Liver (tissue), 9 donors: Measurements from ENCODE around the gene KMT2D. TPM values are rescaled to one million over a fixed set of nuclear protein-coding genes. Genes with fewer than 3 reads are reported as not detected.

Experiments used
- DNase-seq: peaks from one replicate; pipeline ENCODE4 v3.0.0-alpha.2; 2017; ENCODE audit warnings: low spot score
- H3K27ac ChIP-seq, 2 donors: one replicate each; pipeline ENCODE4 v1.7.0; 2013; ENCODE audit warnings: inconsistent platforms in 2 of 2, low read length in 2 of 2, control low read depth in 1 of 2, low read depth in 1 of 2, mild to moderate bottlenecking in 1 of 2
- H3K27me3 ChIP-seq, 4 donors: one replicate each; pipeline versions ENCODE4 v1.6.1 to v1.7.0; 2013; ENCODE audit warnings: low read length in 3 of 4, inconsistent platforms in 1 of 4, mild to moderate bottlenecking in 1 of 4, moderate library complexity in 1 of 4; ENCODE audit not compliant: control insufficient read depth in 4 of 4, insufficient read depth in 4 of 4
- H3K36me3 ChIP-seq, 4 donors: one replicate each; pipeline versions ENCODE4 v1.6.1 to v1.7.0; 2013; ENCODE audit warnings: low read length in 3 of 4, mild to moderate bottlenecking in 3 of 4, low read depth in 1 of 4, moderate library complexity in 1 of 4; ENCODE audit not compliant: control insufficient read depth in 4 of 4, insufficient read depth in 3 of 4
- H3K4me1 ChIP-seq, 4 donors: one replicate each; pipeline versions ENCODE4 v1.6.1 to v1.7.0; 2013; ENCODE audit warnings: low read length in 3 of 4, mild to moderate bottlenecking in 3 of 4, moderate library complexity in 1 of 4; ENCODE audit not compliant: control insufficient read depth in 4 of 4, insufficient read depth in 4 of 4
- H3K4me3 ChIP-seq, 3 donors: one replicate each; pipeline versions ENCODE4 v1.6.1 to v1.7.0; 2013; ENCODE audit warnings: low read length in 3 of 3, control low read depth in 1 of 3, low read depth in 1 of 3, mild to moderate bottlenecking in 1 of 3
- H3K9ac ChIP-seq, 2 donors: one replicate each; pipeline ENCODE4 v1.7.0; 2013; ENCODE audit warnings: low read length in 2 of 2, mild to moderate bottlenecking in 2 of 2, moderate library complexity in 2 of 2, control low read depth in 1 of 2, low read depth in 1 of 2
- H3K9me3 ChIP-seq, 4 donors: one replicate each; pipeline versions ENCODE4 v1.6.1 to v1.7.0; 2013; ENCODE audit warnings: low read length in 3 of 4; ENCODE audit not compliant: control insufficient read depth in 4 of 4
- EGR1 ChIP-seq, 2 donors: IDR thresholded peaks; 2 replicates each; pipeline ENCODE4 v1.6.1; 2016 to 2018; ENCODE audit warnings: antibody characterized with exemption in 2 of 2, low read depth in 2 of 2
- FOXA1 ChIP-seq: IDR thresholded peaks from 2 replicates; pipeline ENCODE4 v1.6.1; 2016; ENCODE audit warnings: antibody characterized with exemption
- FOXA2 ChIP-seq: IDR thresholded peaks from 2 replicates; pipeline ENCODE4 v1.6.1; 2016; ENCODE audit warnings: antibody characterized with exemption
- GABPA ChIP-seq, 2 donors: IDR thresholded peaks in 1 of 2; conservative IDR thresholded peaks in 1 of 2; 2 replicates each; pipeline ENCODE4 v1.6.1; 2016; ENCODE audit warnings: antibody characterized with exemption in 2 of 2, mild to moderate bottlenecking in 1 of 2, moderate library complexity in 1 of 2
- HNF4A ChIP-seq, 2 donors: conservative IDR thresholded peaks; 2 replicates each; pipeline ENCODE4 v1.6.1; 2016; ENCODE audit warnings: antibody characterized with exemption in 2 of 2, mild to moderate bottlenecking in 2 of 2
- HNF4G ChIP-seq: IDR thresholded peaks from 2 replicates; pipeline ENCODE4 v1.6.1; 2016; ENCODE audit warnings: antibody characterized with exemption
- JUND ChIP-seq, 2 donors: IDR thresholded peaks; 2 replicates each; pipeline ENCODE4 v1.6.1; 2016; ENCODE audit warnings: antibody characterized with exemption in 2 of 2
- NR2F2 ChIP-seq: IDR thresholded peaks from 2 replicates; pipeline ENCODE4 v1.6.1; 2016; ENCODE audit warnings: antibody characterized with exemption
- RAD21 ChIP-seq, 2 donors: IDR thresholded peaks; 2 replicates each; pipeline ENCODE4 v1.6.1; 2016; ENCODE audit warnings: antibody characterized with exemption in 2 of 2, mild to moderate bottlenecking in 2 of 2
- RXRA ChIP-seq, 2 donors: IDR thresholded peaks; 2 replicates each; pipeline ENCODE4 v1.6.1; 2017 to 2018; ENCODE audit warnings: antibody characterized with exemption in 2 of 2, mild to moderate bottlenecking in 1 of 2
- SP1 ChIP-seq: IDR thresholded peaks from 2 replicates; pipeline ENCODE4 v1.6.1; 2018; ENCODE audit warnings: antibody characterized with exemption, mild to moderate bottlenecking
- TAF1 ChIP-seq: conservative IDR thresholded peaks from 2 replicates; pipeline ENCODE4 v1.6.1; 2016; ENCODE audit warnings: antibody characterized with exemption, mild to moderate bottlenecking
- YY1 ChIP-seq: IDR thresholded peaks from 2 replicates; pipeline ENCODE4 v1.6.1; 2016; ENCODE audit warnings: antibody characterized with exemption, mild to moderate bottlenecking
- WGBS: extraction: QIAGEN DNeasy Blood & Tissue Kit; methylation state at CpG from one replicate; pipeline ENCODE4 v1.1.7; 2013; 5-methylcytosine and 5-hydroxymethylcytosine counted together
- polyA plus RNA-seq, 2 donors: library from polyadenylated mRNA; stranded (reverse) in 1 of 2; unstranded in 1 of 2; fragments of 200-250 nt in 1 of 2; fragments of >200 nt in 1 of 2; fragmentation: Nextera tagmentation in 1 of 2; extraction: Ambion mirVana in 1 of 2; gene quantifications; one replicate each; pipeline versions ENCODE4 v1.2.1 to v1.2.3, GENCODE V29; 2013 to 2015
- total RNA-seq, 2 donors: library from RNA; depleted of rRNA; stranded (reverse); fragments of >200 nt; gene quantifications; one replicate each; pipeline ENCODE4 v1.2.3, GENCODE V29; 2014
- TF ChIP-seq, protein P1 (sequence below): IDR thresholded peaks from 2 replicates; pipeline ENCODE4 v1.6.1; 2016; ENCODE audit warnings: antibody characterized with exemption, mild to moderate bottlenecking
- TF ChIP-seq, protein P2 (sequence below): IDR thresholded peaks from 2 replicates; pipeline ENCODE4 v1.6.1; 2016; ENCODE audit warnings: antibody characterized with exemption
- TF ChIP-seq, protein P3 (sequence below): fragments of 150-350 bp; IDR thresholded peaks from 2 replicates; pipeline ENCODE4 v1.5.1; 2017; ENCODE audit warnings: improper control_type of control experiment, low read depth, low read length; ENCODE audit not compliant: missing input control
- TF ChIP-seq, protein P4 (sequence below): IDR thresholded peaks from 2 replicates; pipeline ENCODE4 v1.6.1; 2016; ENCODE audit warnings: antibody characterized with exemption
- TF ChIP-seq, protein P5 (sequence below): IDR thresholded peaks from 2 replicates; pipeline ENCODE4 v1.6.1; 2016; ENCODE audit warnings: antibody characterized with exemption
- donor health status: healthy.
- donor health status: healthy.
- donor health status: healthy.
- donor health status: healthy.
- donor health status: healthy.

The KMT2D gene
- total and polyA plus RNA-seq, 4 donors: 4.5 to 53.8 (median 25.0) TPM

DNA sequence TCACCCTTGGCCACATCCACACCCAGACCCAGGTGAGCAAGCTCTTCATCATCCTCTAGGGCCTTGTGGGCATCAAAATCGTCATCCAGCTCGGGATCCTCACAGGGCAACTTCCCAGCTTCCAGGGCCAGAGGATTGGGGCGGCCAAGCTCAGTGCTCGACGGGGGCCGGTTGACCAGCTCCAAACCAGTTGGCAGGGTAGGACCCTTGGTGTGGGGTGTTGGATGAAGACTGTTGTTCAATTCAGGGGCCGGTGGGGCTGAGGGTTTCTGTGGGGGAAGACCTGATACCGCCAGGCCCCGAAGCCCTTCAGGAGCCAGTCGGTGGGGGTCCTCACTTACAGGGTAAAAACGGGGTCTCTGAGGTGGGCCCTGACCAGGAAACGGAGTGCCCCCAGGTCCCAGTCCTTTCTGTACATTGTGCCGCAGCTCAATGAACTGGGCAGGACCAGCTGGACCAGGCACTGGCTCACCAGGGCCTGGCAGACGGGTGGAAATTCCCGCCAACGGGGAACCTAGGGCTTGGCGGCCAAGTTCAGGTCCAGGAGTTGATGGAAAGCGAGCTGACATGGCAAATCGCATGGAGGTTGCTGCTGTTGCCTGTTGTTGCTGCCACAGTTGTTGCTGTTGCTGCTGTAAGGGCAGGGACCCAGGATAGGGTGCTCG is 22.2 kb downstream of the KMT2D start:
- Histone ChIP-seq H3K4me1 (no peaks in the 10 kb centered on the region), H3K4me3 (no peak overlapping the region), H3K27me3 (no peaks in the 10 kb centered on the region), H3K9me3 (no peaks in the 10 kb centered on the region), H3K27ac (no peak overlapping the region), H3K36me3 (peaks cover 25 to 92% (median 59%) of the 10 kb centered on the region in 4 donors), H3K9ac (no peak overlapping the region)
- TF ChIP-seq, protein P1, sequence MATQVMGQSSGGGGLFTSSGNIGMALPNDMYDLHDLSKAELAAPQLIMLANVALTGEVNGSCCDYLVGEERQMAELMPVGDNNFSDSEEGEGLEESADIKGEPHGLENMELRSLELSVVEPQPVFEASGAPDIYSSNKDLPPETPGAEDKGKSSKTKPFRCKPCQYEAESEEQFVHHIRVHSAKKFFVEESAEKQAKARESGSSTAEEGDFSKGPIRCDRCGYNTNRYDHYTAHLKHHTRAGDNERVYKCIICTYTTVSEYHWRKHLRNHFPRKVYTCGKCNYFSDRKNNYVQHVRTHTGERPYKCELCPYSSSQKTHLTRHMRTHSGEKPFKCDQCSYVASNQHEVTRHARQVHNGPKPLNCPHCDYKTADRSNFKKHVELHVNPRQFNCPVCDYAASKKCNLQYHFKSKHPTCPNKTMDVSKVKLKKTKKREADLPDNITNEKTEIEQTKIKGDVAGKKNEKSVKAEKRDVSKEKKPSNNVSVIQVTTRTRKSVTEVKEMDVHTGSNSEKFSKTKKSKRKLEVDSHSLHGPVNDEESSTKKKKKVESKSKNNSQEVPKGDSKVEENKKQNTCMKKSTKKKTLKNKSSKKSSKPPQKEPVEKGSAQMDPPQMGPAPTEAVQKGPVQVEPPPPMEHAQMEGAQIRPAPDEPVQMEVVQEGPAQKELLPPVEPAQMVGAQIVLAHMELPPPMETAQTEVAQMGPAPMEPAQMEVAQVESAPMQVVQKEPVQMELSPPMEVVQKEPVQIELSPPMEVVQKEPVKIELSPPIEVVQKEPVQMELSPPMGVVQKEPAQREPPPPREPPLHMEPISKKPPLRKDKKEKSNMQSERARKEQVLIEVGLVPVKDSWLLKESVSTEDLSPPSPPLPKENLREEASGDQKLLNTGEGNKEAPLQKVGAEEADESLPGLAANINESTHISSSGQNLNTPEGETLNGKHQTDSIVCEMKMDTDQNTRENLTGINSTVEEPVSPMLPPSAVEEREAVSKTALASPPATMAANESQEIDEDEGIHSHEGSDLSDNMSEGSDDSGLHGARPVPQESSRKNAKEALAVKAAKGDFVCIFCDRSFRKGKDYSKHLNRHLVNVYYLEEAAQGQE: no peak
- TF ChIP-seq, protein P2, sequence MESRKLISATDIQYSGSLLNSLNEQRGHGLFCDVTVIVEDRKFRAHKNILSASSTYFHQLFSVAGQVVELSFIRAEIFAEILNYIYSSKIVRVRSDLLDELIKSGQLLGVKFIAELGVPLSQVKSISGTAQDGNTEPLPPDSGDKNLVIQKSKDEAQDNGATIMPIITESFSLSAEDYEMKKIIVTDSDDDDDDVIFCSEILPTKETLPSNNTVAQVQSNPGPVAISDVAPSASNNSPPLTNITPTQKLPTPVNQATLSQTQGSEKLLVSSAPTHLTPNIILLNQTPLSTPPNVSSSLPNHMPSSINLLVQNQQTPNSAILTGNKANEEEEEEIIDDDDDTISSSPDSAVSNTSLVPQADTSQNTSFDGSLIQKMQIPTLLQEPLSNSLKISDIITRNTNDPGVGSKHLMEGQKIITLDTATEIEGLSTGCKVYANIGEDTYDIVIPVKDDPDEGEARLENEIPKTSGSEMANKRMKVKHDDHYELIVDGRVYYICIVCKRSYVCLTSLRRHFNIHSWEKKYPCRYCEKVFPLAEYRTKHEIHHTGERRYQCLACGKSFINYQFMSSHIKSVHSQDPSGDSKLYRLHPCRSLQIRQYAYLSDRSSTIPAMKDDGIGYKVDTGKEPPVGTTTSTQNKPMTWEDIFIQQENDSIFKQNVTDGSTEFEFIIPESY: no peak
- no peak for TF ChIP-seq FOXA1
- TF ChIP-seq NR2F2: no peak
- TF ChIP-seq RXRA (IDR thresholded peaks at IDR 0.05): no peak
- TF ChIP-seq HNF4A (conservative IDR thresholded peaks at IDR 0.05): no peak
- no peak for DNase-seq
- 96% methylated on average over 20 of the region's 20 CpGs for WGBS

DNA sequence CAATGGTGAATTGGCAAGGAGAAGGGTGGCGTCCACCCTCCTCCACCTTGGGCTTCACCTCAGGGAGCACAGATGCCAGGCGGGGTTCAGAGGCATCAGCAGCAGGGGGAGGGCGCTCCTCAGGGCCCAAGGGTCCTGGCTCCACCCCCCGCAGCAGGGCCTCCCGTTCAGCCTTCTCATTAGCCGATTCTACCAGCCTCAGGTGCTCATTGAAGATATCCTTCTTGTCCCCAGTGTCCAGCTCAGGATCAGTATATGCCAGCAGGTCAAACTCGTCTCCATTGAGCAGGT is 22.7 kb downstream of the KMT2D start:
- no peak overlapping the region for H3K9ac ChIP-seq
- no peaks in the 10 kb centered on the region for H3K9me3 ChIP-seq
- TF ChIP-seq FOXA2 (no peak), GABPA (IDR thresholded peaks at IDR 0.05 in 1 of 2, conservative IDR thresholded peaks at IDR 0.05 in 1 of 2) (no peak), YY1 (no peak), HNF4A (conservative IDR thresholded peaks at IDR 0.05) (no peak), RXRA (IDR thresholded peaks at IDR 0.05) (no peak), HNF4G (no peak), NR2F2 (no peak), SP1 (no peak), FOXA1 (no peak), JUND (IDR thresholded peaks at IDR 0.05) (no peak), EGR1 (IDR thresholded peaks at IDR 0.05; ENCODE audit: low read depth in 2 of 2) (no peak), TAF1 (no peak), RAD21 (IDR thresholded peaks at IDR 0.05) (no peak)
- TF ChIP-seq, protein P3, sequence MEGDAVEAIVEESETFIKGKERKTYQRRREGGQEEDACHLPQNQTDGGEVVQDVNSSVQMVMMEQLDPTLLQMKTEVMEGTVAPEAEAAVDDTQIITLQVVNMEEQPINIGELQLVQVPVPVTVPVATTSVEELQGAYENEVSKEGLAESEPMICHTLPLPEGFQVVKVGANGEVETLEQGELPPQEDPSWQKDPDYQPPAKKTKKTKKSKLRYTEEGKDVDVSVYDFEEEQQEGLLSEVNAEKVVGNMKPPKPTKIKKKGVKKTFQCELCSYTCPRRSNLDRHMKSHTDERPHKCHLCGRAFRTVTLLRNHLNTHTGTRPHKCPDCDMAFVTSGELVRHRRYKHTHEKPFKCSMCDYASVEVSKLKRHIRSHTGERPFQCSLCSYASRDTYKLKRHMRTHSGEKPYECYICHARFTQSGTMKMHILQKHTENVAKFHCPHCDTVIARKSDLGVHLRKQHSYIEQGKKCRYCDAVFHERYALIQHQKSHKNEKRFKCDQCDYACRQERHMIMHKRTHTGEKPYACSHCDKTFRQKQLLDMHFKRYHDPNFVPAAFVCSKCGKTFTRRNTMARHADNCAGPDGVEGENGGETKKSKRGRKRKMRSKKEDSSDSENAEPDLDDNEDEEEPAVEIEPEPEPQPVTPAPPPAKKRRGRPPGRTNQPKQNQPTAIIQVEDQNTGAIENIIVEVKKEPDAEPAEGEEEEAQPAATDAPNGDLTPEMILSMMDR: no peak
- TF ChIP-seq, protein P2: no peak
- TF ChIP-seq, protein P1: no peak
- TF ChIP-seq, protein P4, sequence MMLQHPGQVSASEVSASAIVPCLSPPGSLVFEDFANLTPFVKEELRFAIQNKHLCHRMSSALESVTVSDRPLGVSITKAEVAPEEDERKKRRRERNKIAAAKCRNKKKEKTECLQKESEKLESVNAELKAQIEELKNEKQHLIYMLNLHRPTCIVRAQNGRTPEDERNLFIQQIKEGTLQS: no peak
- TF ChIP-seq, protein P5, sequence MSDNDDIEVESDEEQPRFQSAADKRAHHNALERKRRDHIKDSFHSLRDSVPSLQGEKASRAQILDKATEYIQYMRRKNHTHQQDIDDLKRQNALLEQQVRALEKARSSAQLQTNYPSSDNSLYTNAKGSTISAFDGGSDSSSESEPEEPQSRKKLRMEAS: no peak
- H3K36me3 ChIP-seq: peaks cover 25 to 92% (median 57%) of the 10 kb centered on the region in 4 donors
- WGBS: 94% methylated on average over 7 of the region's 7 CpGs
- no peaks in the 10 kb centered on the region for H3K27me3 ChIP-seq
- no peak overlapping the region for H3K4me3 ChIP-seq
- DNase-seq: no peak
- H3K27ac ChIP-seq: no peak overlapping the region
- H3K4me1 ChIP-seq: no peaks in the 10 kb centered on the region
